ENCODE data around the gene IQCK.

IQCK gene

DNA sequence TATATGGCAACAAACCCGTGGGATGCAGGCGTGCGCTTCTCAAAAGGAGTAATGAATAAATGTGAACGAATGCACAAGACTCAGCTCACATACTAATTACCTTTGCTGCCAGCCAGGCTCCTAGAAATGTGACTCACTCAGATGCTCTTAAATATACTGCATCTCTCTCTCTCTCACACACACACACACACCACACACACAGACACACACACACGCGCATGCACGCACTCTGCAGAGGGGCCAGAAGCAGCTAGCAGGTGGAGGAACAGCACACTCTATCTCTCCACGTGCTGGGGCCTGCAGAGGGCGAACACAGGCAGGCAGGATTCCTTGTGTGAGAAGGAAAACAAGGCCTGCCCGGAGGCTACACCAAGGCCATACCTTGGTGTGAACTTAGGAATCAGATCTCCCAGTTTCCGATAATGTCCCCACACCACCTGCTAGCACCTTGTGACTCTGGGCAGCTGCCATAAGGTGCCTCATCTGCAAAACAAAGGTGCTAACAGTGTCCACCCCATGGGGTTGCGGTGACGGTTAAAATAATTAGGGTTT, 161.2 kb downstream of the IQCK start:
- DNase-seq (ENCODE audit: extremely low read depth in 1 of 2, low read depth in 1 of 2), result no peak

DNA sequence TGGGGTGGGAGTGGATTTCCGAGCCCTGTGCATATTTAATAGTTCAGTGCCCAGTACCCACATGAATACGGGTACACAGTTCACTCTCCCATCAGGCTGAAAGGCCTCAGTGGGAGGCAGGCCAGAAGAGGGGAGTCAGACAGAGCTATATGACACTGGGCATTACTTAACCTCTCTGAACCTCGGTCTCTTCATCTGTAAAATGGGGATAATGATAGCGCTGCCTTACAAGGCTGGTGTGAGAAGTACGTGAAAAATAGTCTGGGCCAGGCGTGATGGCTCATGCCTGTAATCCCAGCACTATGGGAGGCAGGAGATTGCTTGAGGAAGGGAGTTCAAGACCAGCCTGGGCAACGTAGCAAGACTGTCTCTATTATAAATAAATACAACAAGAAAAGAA, 163.0 kb downstream of the IQCK start:
- DNase-seq (ENCODE audit: extremely low read depth in 1 of 2, low read depth in 1 of 2), result no peak

- no peak for DNase-seq (ENCODE audit: extremely low read depth in 1 of 2, low read depth in 1 of 2)
These were observed 163.7 kb downstream of the IQCK start for GRCh38 chr16:19881783-19882182.

DNA sequence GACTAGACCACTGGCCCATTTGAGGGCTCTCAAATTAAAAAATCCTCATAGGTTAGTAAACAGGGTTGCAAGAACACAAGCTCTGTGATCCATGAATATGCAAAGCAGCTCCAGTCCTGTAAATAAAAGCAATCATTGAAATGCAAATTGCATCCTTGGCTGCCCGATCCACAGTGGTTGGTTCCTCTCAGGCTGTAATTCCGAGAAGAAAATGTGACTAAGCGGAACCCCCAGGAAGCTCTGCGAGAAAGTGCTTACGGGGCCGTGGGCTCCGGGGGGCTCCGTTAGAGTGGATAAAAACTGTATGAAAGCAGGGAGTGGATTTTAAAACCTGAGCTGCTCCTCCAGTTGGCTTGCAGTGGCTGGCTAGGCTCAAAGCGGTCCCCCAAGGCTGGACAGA, 164.1 kb downstream of the IQCK start:
- no peak for DNase-seq (ENCODE audit: extremely low read depth in 1 of 2, low read depth in 1 of 2)

DNA sequence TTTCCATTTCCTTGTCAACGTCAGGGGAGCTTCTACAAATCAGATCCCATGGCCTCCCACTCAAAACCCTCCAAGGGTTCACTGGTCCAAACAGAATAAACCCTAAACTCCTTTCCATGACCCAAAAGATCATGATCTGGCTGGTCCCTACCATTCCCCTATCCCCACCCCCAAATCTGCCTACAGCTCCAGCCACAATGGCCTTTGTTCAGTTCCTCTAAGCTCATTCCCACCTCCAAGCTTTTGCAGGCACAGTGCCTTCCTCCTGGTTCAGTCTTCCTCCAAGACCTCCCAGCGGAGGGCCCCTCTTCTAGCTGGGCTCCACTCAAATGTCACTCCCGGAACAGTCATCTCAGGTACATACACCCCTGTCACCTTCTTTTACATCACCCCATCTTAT, 164.6 kb downstream of the IQCK start:
- no peak for DNase-seq (ENCODE audit: extremely low read depth in 1 of 2, low read depth in 1 of 2)

GRCh38 chr16:19883296-19883965, 165.4 kb downstream of the IQCK start:
- DNase-seq (ENCODE audit: extremely low read depth in 1 of 2, low read depth in 1 of 2), result no peak

DNA sequence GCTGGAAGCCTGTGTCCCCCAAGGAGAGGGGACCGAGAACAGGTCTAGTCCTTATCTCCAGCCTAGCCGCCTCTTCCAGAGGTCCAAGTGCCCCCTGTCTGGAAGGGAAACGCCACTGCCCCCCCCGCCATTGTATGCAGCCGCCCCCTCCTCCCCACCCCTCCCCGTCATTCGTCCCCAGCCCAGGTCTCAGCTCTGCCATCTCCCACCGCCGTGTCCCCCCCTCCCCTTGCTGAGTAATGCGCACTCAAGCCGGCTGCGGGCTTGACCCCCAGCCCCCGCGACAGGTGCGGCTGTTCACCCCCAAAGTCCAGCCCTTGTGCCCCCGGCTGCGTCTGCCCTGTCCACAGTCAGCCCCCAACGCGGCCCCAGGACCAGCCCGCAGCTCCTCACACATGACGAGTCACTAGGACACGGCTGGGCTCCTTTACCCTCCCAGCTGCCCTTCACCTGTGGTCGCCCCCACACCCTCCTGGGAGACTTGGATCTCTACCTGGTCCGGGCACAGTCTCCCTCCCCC, 166.0 kb downstream of the IQCK start:
- no peak for DNase-seq (ENCODE audit: extremely low read depth in 1 of 2, low read depth in 1 of 2)

DNA sequence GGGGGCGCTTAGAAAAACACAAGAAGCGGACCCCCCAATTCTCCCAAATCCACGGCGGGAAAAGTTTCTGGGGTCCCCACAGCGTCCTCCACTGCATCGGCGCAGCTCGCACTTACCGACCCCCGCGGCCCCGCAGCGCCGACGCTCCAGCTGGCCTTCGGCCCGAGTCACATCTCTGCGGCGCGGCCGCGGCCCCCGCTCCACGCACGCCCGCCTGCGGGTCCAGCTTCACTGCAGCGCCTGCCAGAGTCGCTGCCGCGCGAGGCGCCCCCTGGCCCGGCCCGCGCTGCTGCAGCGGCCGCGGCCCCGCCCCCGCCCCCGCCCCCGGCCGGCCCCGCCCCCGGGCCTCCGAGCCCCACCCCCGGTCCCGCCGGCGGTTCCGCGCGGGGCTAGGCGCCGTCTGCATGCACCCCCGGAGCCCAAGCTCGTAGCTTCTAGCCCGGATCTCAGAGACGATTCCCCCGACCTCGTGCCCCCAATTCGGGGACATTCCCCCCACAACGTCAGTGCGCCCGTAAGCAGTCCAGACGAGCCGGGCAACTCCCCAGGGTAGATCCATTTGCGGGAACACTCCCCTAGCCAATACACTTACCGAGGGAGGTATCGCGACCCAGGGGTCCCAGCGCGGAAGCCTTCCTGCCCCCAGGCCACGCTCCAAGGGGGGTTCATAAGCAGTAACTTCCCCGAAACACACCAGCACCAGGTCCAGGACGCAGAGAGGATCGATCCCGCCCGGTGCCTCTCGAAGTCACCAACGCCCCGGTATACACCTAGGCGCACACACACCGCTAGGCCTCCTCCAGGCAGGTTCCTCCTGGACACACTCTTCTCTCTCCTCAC, 166.8 kb downstream of the IQCK start, which contains the start of gene GPRC5B:
TSS of gene GPRC5B (minus strand) at position 238 of the 840 bp plus-strand sequence. CDS start 12,003 bp downstream, outside the sequence.
- no peak for DNase-seq (ENCODE audit: extremely low read depth in 1 of 2, low read depth in 1 of 2)

DNA sequence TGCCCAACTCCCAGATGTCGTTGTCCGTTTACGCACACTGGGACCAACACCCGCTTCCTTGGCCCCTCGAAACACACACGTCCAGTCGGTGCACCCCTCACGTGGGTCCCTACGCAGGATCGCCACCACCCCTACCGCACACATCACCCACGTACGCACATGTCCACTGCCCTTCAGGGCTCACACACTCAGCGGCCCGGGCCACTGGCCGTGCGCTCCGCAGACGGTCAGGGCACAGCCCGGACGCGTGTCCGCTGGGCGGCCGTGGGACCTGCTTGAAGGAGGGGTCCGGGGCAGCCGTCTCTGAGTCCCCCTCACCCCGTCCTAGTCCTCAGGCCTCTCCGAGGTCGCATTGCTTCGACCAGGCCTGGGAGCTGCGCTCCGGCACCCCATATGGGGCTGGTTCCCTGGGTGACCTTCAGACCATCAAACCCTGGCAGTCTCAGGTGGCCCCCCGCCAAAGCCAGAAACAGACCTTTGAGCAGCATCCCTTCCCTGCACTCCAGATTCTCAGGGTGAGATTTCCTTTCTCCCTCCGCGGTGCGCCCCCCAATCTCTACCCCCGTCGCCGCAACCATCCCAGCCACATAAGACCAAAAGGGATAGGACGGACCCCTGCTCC, 167.5 kb downstream of the IQCK start:
- DNase-seq (ENCODE audit: extremely low read depth in 1 of 2, low read depth in 1 of 2), result no peak

DNA sequence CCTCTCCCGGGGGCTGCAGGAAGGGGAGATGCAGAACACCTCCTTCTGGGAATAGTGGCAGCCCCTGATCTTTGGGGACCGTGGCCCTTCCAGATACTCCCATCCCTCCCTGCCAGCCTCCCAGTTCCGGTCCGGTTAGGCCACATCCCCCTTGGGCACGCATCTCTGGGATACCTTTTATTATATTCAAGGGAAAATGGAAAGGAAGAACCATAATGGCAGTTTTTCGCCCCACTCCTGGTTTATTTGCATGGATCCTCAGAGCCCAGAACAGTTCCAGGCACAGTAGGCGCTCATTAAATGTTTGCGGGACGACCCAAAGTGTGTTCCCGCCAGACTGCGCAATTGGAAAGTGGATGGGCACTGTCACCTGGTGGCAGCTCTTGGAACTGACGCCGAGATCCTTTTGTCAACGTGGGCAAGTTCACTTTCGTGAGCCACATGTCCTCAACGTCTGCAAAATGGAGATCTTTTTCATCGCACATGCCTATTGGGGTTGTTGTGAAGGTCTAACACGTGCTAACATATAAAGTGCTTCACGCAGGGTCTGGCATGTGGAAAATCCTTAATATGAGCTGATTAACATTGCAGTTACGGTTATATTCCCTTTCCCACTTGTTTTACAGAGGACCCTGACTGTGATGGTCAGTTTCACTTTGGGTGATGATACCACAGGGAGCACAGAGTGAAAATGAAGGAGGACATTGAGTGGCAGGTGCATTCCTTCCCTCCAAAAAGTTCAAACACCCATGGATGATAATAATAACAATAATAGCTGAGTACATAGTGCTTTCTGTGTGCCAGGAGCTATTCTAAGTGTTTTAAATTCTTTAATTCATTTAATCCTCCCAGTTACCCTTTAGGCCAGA, 168.2 kb downstream of the IQCK start:
- DNase-seq (ENCODE audit: extremely low read depth in 1 of 2, low read depth in 1 of 2), result peak; percentile 44 to 52

DNA sequence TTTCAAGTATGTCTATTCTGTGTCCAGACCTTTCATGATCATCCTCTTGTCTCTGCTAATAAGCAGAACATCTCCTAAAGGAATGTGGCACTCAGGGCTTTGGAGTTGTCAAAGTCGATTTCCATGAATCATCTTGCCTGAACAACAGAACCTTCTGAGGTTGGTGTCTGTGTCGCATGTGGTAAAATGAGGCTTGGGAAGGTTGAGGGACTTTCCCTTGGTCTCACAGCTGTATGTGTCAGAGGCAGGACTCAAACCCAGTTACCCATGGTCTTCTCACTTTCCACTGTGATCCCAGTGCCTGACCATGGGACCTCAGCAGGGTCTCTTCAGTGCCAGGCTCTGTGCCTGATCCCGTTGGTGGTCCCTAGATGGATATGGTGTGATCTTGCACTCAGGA, 170.8 kb downstream of the IQCK start:
- DNase-seq (ENCODE audit: extremely low read depth in 1 of 2, low read depth in 1 of 2), result peak in 1 of 2 donors; percentile 13

- DNase-seq (ENCODE audit: extremely low read depth in 1 of 2, low read depth in 1 of 2), result no peak
These were observed 172.8 kb downstream of the IQCK start for GRCh38 chr16:19890901-19891300.

GRCh38 chr16:19892902-19893301, 174.8 kb downstream of the IQCK start:
- DNase-seq (ENCODE audit: extremely low read depth in 1 of 2, low read depth in 1 of 2), result no peak

GRCh38 chr16:19894586-19894985, 176.5 kb downstream of the IQCK start:
- DNase-seq (ENCODE audit: extremely low read depth in 1 of 2, low read depth in 1 of 2), result no peak

DNA sequence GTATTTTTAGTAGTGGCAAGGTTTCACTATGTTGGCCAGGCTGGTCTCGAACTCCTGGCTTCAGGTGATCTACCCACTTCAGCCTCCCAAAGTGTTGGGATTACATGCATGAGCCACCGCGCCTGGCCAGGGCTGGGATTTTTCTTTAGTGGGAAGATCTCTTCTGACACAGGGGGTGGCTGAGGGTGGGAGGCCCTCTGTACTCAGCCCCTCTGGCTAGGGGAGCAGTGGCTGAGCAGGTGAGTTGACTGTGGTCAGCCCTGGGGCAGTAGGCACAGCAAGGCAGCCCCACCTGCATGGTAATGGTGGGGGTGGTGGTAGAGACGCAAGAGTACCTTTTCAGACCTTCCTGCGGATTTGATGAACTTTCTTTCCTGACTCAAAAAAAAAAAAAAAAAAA, 178.9 kb downstream of the IQCK start:
- DNase-seq (ENCODE audit: extremely low read depth in 1 of 2, low read depth in 1 of 2), result no peak

DNA sequence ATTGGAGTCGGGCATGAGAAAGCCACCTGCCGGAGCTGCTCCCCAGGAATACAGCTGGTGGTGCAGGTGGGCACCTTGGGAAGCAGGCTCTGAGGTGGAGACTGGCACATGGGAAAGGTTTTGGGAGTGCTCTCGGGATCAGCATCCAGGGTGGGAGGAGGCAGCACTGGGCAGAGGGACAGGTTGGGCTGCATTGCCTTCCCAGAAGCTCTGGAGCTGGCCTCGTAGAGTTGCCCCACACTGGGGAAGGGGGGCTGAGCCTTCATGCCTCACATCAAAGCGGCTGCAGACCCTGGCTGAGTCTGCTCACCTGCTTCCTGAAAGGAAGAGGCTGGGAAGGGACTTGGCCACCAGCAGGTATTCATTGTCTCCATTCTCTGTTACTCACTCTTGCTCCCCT, 180.1 kb downstream of the IQCK start:
- DNase-seq (ENCODE audit: extremely low read depth in 1 of 2, low read depth in 1 of 2), result no peak

GRCh38 chr16:19898924-19899604, 181.0 kb downstream of the IQCK start:
- DNase-seq (ENCODE audit: extremely low read depth in 1 of 2, low read depth in 1 of 2), result peak in 1 of 2 donors; percentile 20

GRCh38 chr16:19899605-19899955, 181.5 kb downstream of the IQCK start:
- DNase-seq (ENCODE audit: extremely low read depth in 1 of 2, low read depth in 1 of 2), result no peak

DNA sequence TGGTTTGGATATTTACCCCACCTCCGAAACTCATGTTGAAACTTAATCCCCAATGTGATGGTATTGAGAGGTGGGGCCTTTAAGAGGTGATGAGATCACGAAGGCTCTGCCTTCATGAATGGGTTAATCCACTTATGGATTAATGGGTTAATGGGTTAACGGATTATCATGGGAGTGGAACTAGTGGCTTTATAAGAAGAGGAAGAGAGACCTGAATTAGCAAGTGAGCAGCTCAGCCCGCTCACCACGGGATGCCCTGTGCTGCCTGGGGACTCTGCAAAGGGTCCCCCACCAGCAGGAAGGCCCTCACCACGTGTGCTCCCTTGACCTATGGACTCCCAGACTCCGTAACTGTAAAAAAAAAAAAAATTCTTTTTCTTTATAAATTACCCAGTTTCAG, 183.1 kb downstream of the IQCK start:
- no peak for DNase-seq (ENCODE audit: extremely low read depth in 1 of 2, low read depth in 1 of 2)
